Parathyroid adenoma (tissue), 2 donors: ENCODE measurements around the gene SHROOM3.

Source experiments
- H2AFZ ChIP-seq: fragments of 300-600 bp; sonication (generic); one replicate; pipeline ENCODE4 v1.7.0; 2017; ENCODE audit warnings: antibody characterized with exemption, mild to moderate bottlenecking
- H3K27ac ChIP-seq: fragments of 300-600 bp; sonication (generic); one replicate; pipeline ENCODE4 v1.7.0; 2017
- H3K27me3 ChIP-seq: fragments of 300-600 bp; sonication (generic); one replicate; pipeline ENCODE4 v1.7.0; 2017; ENCODE audit warnings: low read length; ENCODE audit not compliant: control insufficient read depth, insufficient read depth
- H3K36me3 ChIP-seq: fragments of 300-600 bp; sonication (generic); one replicate; pipeline ENCODE4 v1.7.0; 2017; ENCODE audit warnings: low read length; ENCODE audit not compliant: control insufficient read depth, insufficient read depth
- H3K4me1 ChIP-seq: fragments of 300-600 bp; sonication (generic); one replicate; pipeline ENCODE4 v1.7.0; 2017; ENCODE audit warnings: control low read depth
- H3K4me2 ChIP-seq: fragments of 300-600 bp; sonication (generic); one replicate; pipeline ENCODE4 v1.7.0; 2017; ENCODE audit warnings: low read length
- H3K4me3 ChIP-seq: fragments of 300-600 bp; sonication (generic); one replicate; pipeline ENCODE4 v1.7.0; 2017; ENCODE audit warnings: low read depth, low read length
- H3K79me2 ChIP-seq: fragments of 300-600 bp; sonication (generic); one replicate; pipeline ENCODE4 v1.7.0; 2017; ENCODE audit warnings: control low read depth
- H3K9ac ChIP-seq: fragments of 300-600 bp; sonication (generic); one replicate; pipeline ENCODE4 v1.7.0; 2017; ENCODE audit warnings: mild to moderate bottlenecking
- H3K9me3 ChIP-seq: fragments of 300-600 bp; sonication (generic); one replicate; pipeline ENCODE4 v1.7.0; 2017; ENCODE audit warnings: low read length; ENCODE audit not compliant: control insufficient read depth
- CTCF ChIP-seq: fragments of 300-600 bp; sonication (generic); IDR thresholded peaks from one replicate; pipeline ENCODE4 v1.7.0; 2017; ENCODE audit warnings: antibody characterized with exemption, mild to moderate bottlenecking
- donor health status: primary hyperparathyroidism.

Gene SHROOM3

GRCh38 chr4:76592460-76592859 lies 157.4 kb downstream of the SHROOM3 start:
- H3K4me3 ChIP-seq: no peak overlapping the region
- TF ChIP-seq CTCF: no peak
- no peak overlapping the region for H2AFZ ChIP-seq
- no peak overlapping the region for H3K27ac ChIP-seq
- no peaks in the 10 kb centered on the region for H3K27me3 ChIP-seq
- peaks cover 6% of the 10 kb centered on the region for H3K4me1 ChIP-seq
- no peaks in the 10 kb centered on the region for H3K36me3 ChIP-seq
- no peaks in the 10 kb centered on the region for H3K9me3 ChIP-seq
- H3K79me2 ChIP-seq: no peaks in the 10 kb centered on the region
- H3K9ac ChIP-seq: no peak overlapping the region
- H3K4me2 ChIP-seq: no peak overlapping the region

GRCh38 chr4:76594173-76594572 lies 159.1 kb downstream of the SHROOM3 start:
- Histone ChIP-seq H3K79me2 (no peaks in the 10 kb centered on the region), H3K4me3 (no peak overlapping the region), H3K27ac (no peak overlapping the region), H3K36me3 (no peaks in the 10 kb centered on the region), H3K27me3 (no peaks in the 10 kb centered on the region), H3K4me1 (peaks cover 6% of the 10 kb centered on the region), H3K9ac (no peak overlapping the region), H2AFZ (no peak overlapping the region), H3K9me3 (no peaks in the 10 kb centered on the region), H3K4me2 (no peak overlapping the region)
- TF ChIP-seq CTCF: no peak

GRCh38 chr4:76595435-76595834 lies 160.4 kb downstream of the SHROOM3 start:
- Histone ChIP-seq H3K4me2 (no peak overlapping the region), H3K4me1 (no peaks in the 10 kb centered on the region), H3K36me3 (no peaks in the 10 kb centered on the region), H3K27me3 (no peaks in the 10 kb centered on the region), H3K9me3 (no peaks in the 10 kb centered on the region), H3K9ac (no peak overlapping the region), H2AFZ (no peak overlapping the region), H3K79me2 (no peaks in the 10 kb centered on the region), H3K27ac (no peak overlapping the region), H3K4me3 (no peak overlapping the region)
- TF ChIP-seq CTCF: no peak

- no peak for TF ChIP-seq CTCF
- Histone ChIP-seq H3K9me3 (no peaks in the 10 kb centered on the region), H3K27ac (no peak overlapping the region), H3K4me1 (no peaks in the 10 kb centered on the region), H3K27me3 (no peaks in the 10 kb centered on the region), H3K79me2 (no peaks in the 10 kb centered on the region), H3K36me3 (no peaks in the 10 kb centered on the region), H3K9ac (no peak overlapping the region), H3K4me3 (no peak overlapping the region), H3K4me2 (no peak overlapping the region), H2AFZ (no peak overlapping the region)
These were observed 161.7 kb downstream of the SHROOM3 start for GRCh38 chr4:76596713-76597112.

GRCh38 chr4:76597423-76597979 lies 162.5 kb downstream of the SHROOM3 start:
- Histone ChIP-seq H3K27ac (no peak overlapping the region), H2AFZ (no peak overlapping the region), H3K27me3 (no peaks in the 10 kb centered on the region), H3K4me3 (no peak overlapping the region), H3K4me1 (no peaks in the 10 kb centered on the region), H3K9me3 (no peaks in the 10 kb centered on the region), H3K36me3 (no peaks in the 10 kb centered on the region), H3K9ac (no peak overlapping the region), H3K79me2 (no peaks in the 10 kb centered on the region), H3K4me2 (no peak overlapping the region)
- no peak for TF ChIP-seq CTCF
